ENCODE data around the gene TEKTIP1. TPM values are rescaled to one million over a fixed set of nuclear protein-coding genes. Genes with fewer than 3 reads are reported as not detected.
A peak's percentile ranks its signal among the peaks of the same experiment; 100 is the strongest.

TEKTIP1 gene
- total RNA-seq, 1 experiment from 2014 or later, result 1.3 TPM

DNA sequence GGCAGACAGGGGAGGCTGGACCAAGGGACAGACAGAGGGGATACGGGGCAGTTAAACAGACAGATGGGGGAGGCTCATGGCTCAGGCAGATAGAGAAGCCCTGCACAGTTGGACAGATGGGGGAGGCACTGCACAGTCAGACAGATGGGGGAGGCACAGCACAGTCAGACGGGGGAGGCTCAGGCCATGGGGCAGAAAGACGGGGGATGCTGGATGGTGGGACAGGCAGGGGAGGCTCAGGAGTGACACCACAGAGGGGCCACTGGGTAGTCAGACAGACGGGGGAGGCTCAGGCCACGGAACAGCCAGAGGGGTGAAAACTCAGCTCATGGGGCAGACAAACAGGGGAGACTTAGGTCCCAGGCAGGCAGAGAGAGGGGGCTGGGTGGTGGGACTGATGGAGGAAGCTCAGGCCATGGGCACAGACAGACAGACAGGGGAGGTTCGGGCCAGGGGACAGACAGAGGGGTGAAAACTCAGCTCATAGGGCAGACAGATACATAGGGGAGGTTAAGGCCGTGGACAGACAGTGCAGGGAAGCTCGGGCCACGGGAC is 17.5 kb downstream of the TEKTIP1 start:
- DNase-seq, result no peak
- WGBS (ENCODE audit: extremely low coverage, insufficient read length, low lambda C conversion rate), result no CpG with 5 or more reads among the region's 9 CpGs
- Histone ChIP-seq H3K79me2 (ENCODE audit: insufficient read depth, low read length) (no peaks in the 10 kb centered on the region), H3K9ac (ENCODE audit: extremely low read depth, insufficient read length, low read length) (no peak overlapping the region), H2BK12ac (ENCODE audit: insufficient read length, low read depth, low read length) (no peak overlapping the region), H3K23ac (ENCODE audit: insufficient read length, low read depth, low read length) (no peak overlapping the region), H4K91ac (ENCODE audit: insufficient read length, low read depth, low read length) (no peak overlapping the region), H4K5ac (ENCODE audit: insufficient read length, low read depth, low read length) (no peak overlapping the region), H3K56ac (ENCODE audit: insufficient read length, low read depth, low read length) (no peak overlapping the region), H2BK120ac (ENCODE audit: low read depth, low read length, poor library complexity, severe bottlenecking) (no peak overlapping the region), H3K23me2 (ENCODE audit: insufficient read length, low read depth, low read length, poor library complexity, severe bottlenecking) (peaks cover 8% of the 10 kb centered on the region), H3K4me2 (ENCODE audit: insufficient read depth, insufficient read length, low read length) (peak overlapping the region; percentile 43), H3K14ac (ENCODE audit: insufficient read depth, low read length) (no peak overlapping the region), H3K27me3 (ENCODE audit: insufficient read depth, low read length) (no peaks in the 10 kb centered on the region; the same call in 1 of the 2 replicates), H3K18ac (ENCODE audit: insufficient read length, low read depth, low read length) (no peak overlapping the region), H2AFZ (ENCODE audit: low read length) (no peak overlapping the region), H2BK15ac (ENCODE audit: low read depth, low read length) (no peak overlapping the region), H3T11ph (ENCODE audit: low read length) (no peak overlapping the region), H3K79me1 (ENCODE audit: insufficient read depth, low read depth, low read length, poor library complexity, severe bottlenecking) (no peaks in the 10 kb centered on the region), H4K20me1 (ENCODE audit: control insufficient read depth, insufficient read depth, insufficient read length) (peaks cover 3% of the 10 kb centered on the region), H4K8ac (replicated peaks; ENCODE audit: insufficient read length, low read depth, low read length) (no peak overlapping the region), H3K4me1 (ENCODE audit: insufficient read depth, low read length) (no peaks in the 10 kb centered on the region), H2BK20ac (ENCODE audit: low read depth, low read length, poor library complexity, severe bottlenecking) (no peak overlapping the region), H2BK5ac (ENCODE audit: insufficient read length, low read length) (no peak overlapping the region), H3K27ac (ENCODE audit: insufficient read length, low read depth, low read length) (no peak overlapping the region), H3K4ac (ENCODE audit: low read depth, low read length) (no peak overlapping the region), H3K9me3 (ENCODE audit: control insufficient read depth, low read depth, low read length) (no peaks in the 10 kb centered on the region), H2AK5ac (ENCODE audit: insufficient read length, low read length) (no peak overlapping the region)
- H3K4me3 Mint-ChIP-seq, result peak overlapping the region; percentile 86 to 97
- H3K27ac Mint-ChIP-seq, result no peak overlapping the region
- peaks cover 34% of the 10 kb centered on the region for H3K27me3 Mint-ChIP-seq (ENCODE audit: low read depth)
- H3K36me3 Mint-ChIP-seq (ENCODE audit: insufficient read depth in 1 of 3, low read depth in 3 of 3), result 0 out of 7 replicates have a peak, but pooled peaks cover 0 to 5% (median 0%) of the 10 kb centered on the region in 3 experiments
- H3K9me3 Mint-ChIP-seq, result no peaks in the 10 kb centered on the region
- H3K4me1 Mint-ChIP-seq, result peaks cover 12 to 15% of the 10 kb centered on the region in 2 experiments
- TF ChIP-seq CTCF (conservative IDR thresholded peaks at IDR 0.05), result no peak
